GM23338 (cell line): ENCODE results near the gene NECTIN1. TPM values are rescaled to one million over a fixed set of nuclear protein-coding genes. Genes with fewer than 3 reads are reported as not detected.

Source experiments
- ATAC-seq: fragments of 200-7000 bp; cut with Tn5 transposase; 3 replicates; pipeline ENCODE4 v1.9.1; 2020
- DNase-seq: peaks from one replicate; pipeline ENCODE4 v3.0.0-alpha.2; 2015; ENCODE audit warnings: low spot score
- H2AFZ ChIP-seq: fragments of 200-600 bp; sonication (generic); 2 replicates; pipeline ENCODE4 v1.8.0; 2016; ENCODE audit warnings: antibody characterized with exemption, mild to moderate bottlenecking, moderate library complexity
- H3F3A ChIP-seq: fragments of 200-600 bp; sonication (generic); replicated peaks from 2 replicates; pipeline ENCODE4 v1.8.0; 2017; ENCODE audit warnings: antibody characterized with exemption, mixed run types, low read depth
- H3K27ac ChIP-seq: fragments of 200-600 bp; sonication (generic); 2 replicates; pipeline ENCODE4 v1.6.1; 2016; ENCODE audit warnings: low read depth
- H3K27me3 ChIP-seq: fragments of 200-600 bp; sonication (generic); 2 replicates; pipeline ENCODE4 v1.8.0; 2016; ENCODE audit warnings: mild to moderate bottlenecking, mixed run types, moderate library complexity; ENCODE audit not compliant: insufficient read depth
- H3K36me3 ChIP-seq: fragments of 200-600 bp; sonication (generic); 2 replicates; pipeline ENCODE4 v1.8.0; 2016; ENCODE audit warnings: mild to moderate bottlenecking; ENCODE audit not compliant: insufficient read depth
- H3K4me1 ChIP-seq: fragments of 200-600 bp; sonication (generic); 2 replicates; pipeline ENCODE4 v1.8.0; 2016; ENCODE audit warnings: mild to moderate bottlenecking, moderate library complexity; ENCODE audit not compliant: insufficient read depth
- H3K4me2 ChIP-seq: fragments of 200-600 bp; sonication (generic); 2 replicates; pipeline ENCODE4 v1.7.1; 2017; ENCODE audit warnings: mixed run types
- H3K4me3 ChIP-seq: fragments of 200-600 bp; sonication (generic); 2 replicates; pipeline ENCODE4 v1.6.1; 2016; ENCODE audit warnings: mixed run types
- H3K79me2 ChIP-seq: fragments of 200-600 bp; sonication (generic); replicated peaks from 2 replicates; pipeline ENCODE4 v1.8.0; 2017; ENCODE audit warnings: mild to moderate bottlenecking; ENCODE audit not compliant: insufficient read depth
- H3K9me2 ChIP-seq: fragments of 200-600 bp; sonication (generic); 2 replicates; pipeline ENCODE4 v1.8.0; 2017; ENCODE audit not compliant: insufficient read depth
- H4K20me1 ChIP-seq: fragments of 200-600 bp; sonication (generic); replicated peaks from 2 replicates; pipeline ENCODE4 v1.8.0; 2017; ENCODE audit warnings: mild to moderate bottlenecking; ENCODE audit not compliant: insufficient read depth
- H3K27ac Mint-ChIP-seq: 2 replicates; pipeline ENCODE4 v1.8.0; 2020; ENCODE audit warnings: inconsistent platforms, mild to moderate bottlenecking, moderate library complexity, mixed read lengths
- H3K27me3 Mint-ChIP-seq: 3 replicates; pipeline ENCODE4 v1.8.0; 2022; ENCODE audit warnings: low read depth, mild to moderate bottlenecking, moderate library complexity, mixed read lengths, inconsistent platforms; ENCODE audit not compliant: insufficient read depth, poor library complexity
- H3K36me3 Mint-ChIP-seq: 3 replicates; pipeline ENCODE4 v1.8.0; 2021; ENCODE audit warnings: low read depth, mild to moderate bottlenecking, inconsistent platforms, moderate library complexity, mixed read lengths
- H3K4me1 Mint-ChIP-seq: 3 replicates; pipeline ENCODE4 v1.8.0; 2020; ENCODE audit warnings: mild to moderate bottlenecking, inconsistent platforms, mixed read lengths
- H3K4me3 Mint-ChIP-seq: 3 replicates; pipeline ENCODE4 v1.8.0; 2021; ENCODE audit warnings: moderate library complexity, mild to moderate bottlenecking, inconsistent platforms, mixed read lengths
- H3K9me3 Mint-ChIP-seq: 3 replicates; pipeline ENCODE4 v1.8.0; 2020; ENCODE audit warnings: moderate library complexity, mild to moderate bottlenecking, inconsistent platforms, mixed read lengths
- ETS1 ChIP-seq: IDR thresholded peaks from 2 replicates; pipeline ENCODE4 v1.6.1; 2016; ENCODE audit warnings: antibody characterized with exemption
- EZH2 ChIP-seq: fragments of 200-600 bp; sonication (generic); IDR thresholded peaks from one replicate; pipeline ENCODE4 v1.8.0; 2017; ENCODE audit warnings: antibody characterized with exemption, mild to moderate bottlenecking, low read depth; ENCODE audit not compliant: unreplicated experiment
- EZH2phosphoT487 ChIP-seq: fragments of 200-600 bp; sonication (generic); IDR thresholded peaks from one replicate; pipeline ENCODE4 v1.8.1; 2018; ENCODE audit warnings: antibody characterized with exemption; ENCODE audit not compliant: unreplicated experiment
- JUNB ChIP-seq: IDR thresholded peaks from one replicate; pipeline ENCODE4 v1.6.1; 2016; ENCODE audit warnings: antibody characterized with exemption; ENCODE audit not compliant: unreplicated experiment
- NANOG ChIP-seq: IDR thresholded peaks from 2 replicates; pipeline ENCODE4 v1.6.1; 2016; ENCODE audit warnings: antibody characterized with exemption, borderline replicate concordance
- POLR2AphosphoS5 ChIP-seq: IDR thresholded peaks from 2 replicates; pipeline ENCODE4 v1.6.1; 2016; ENCODE audit warnings: antibody characterized with exemption, low read depth
- REST ChIP-seq: IDR thresholded peaks from one replicate; pipeline ENCODE4 v1.6.1; 2018; ENCODE audit warnings: antibody characterized with exemption; ENCODE audit not compliant: unreplicated experiment
- STAT1 ChIP-seq: IDR thresholded peaks from one replicate; pipeline ENCODE4 v1.6.1; 2016; ENCODE audit warnings: antibody characterized with exemption; ENCODE audit not compliant: unreplicated experiment
- ZNF331 ChIP-seq: fragments of 250-450 bp; sonication (Bioruptor Pico); IDR thresholded peaks from 2 replicates; pipeline ENCODE4 v1.5.0; 2020; ENCODE audit warnings: low read depth, mild to moderate bottlenecking, moderate library complexity
- polyA plus RNA-seq: library from polyadenylated mRNA; unstranded; fragments of >200 nt; fragmentation: Nextera tagmentation; extraction: Ambion mirVana; gene quantifications from 2 replicates; pipeline ENCODE4 v1.2.1, GENCODE V29; 2016
- total RNA-seq: library from RNA; depleted of rRNA; stranded (reverse); fragments of >200 nt; shearing (Covaris generic); gene quantifications from 2 replicates; pipeline ENCODE4 v1.2.3, GENCODE V29; 2014
- TF ChIP-seq, protein P1 (sequence below), 2 experiments: fragments of 200-600 bp in 1 of 2; sonication (generic) in 1 of 2; conservative IDR thresholded peaks; 2 replicates each; pipeline versions ENCODE4 v1.5.1 to v1.6.1; 2016 to 2017; ENCODE audit warnings: antibody characterized with exemption in 2 of 2, low read depth in 2 of 2, mild to moderate bottlenecking in 2 of 2, moderate library complexity in 1 of 2
- TF ChIP-seq, protein P2 (sequence below): fragments of 250-450 bp; sonication (Bioruptor Pico); IDR thresholded peaks from 2 replicates; pipeline ENCODE4 v1.5.0; 2020; ENCODE audit warnings: mild to moderate bottlenecking, moderate library complexity

The NECTIN1 gene
- total and polyA plus RNA-seq, 2 experiments from 2014 or later = 18.7 to 56.3 TPM

- H3K4me3 ChIP-seq = no peak overlapping the region
- Mint-ChIP-seq H3K4me3 (no peak overlapping the region), H3K27ac (no peak overlapping the region), H3K9me3 (no peaks in the 10 kb centered on the region), H3K27me3 (peaks cover 6% of the 10 kb centered on the region), H3K36me3 (no peaks in the 10 kb centered on the region), H3K4me1 (peaks cover 4% of the 10 kb centered on the region; the same call in 1 of the 3 replicates)
- no peaks in the 10 kb centered on the region for H3F3A ChIP-seq
- H3K79me2 ChIP-seq = no peaks in the 10 kb centered on the region
- ATAC-seq (no peak), DNase-seq (no peak)
- no peak for TF ChIP-seq POLR2AphosphoS5
- TF ChIP-seq ZNF331 (CRISPR knock-in tag) = no peak
- TF ChIP-seq REST = no peak
- no peak for TF ChIP-seq STAT1
- TF ChIP-seq, protein P1, sequence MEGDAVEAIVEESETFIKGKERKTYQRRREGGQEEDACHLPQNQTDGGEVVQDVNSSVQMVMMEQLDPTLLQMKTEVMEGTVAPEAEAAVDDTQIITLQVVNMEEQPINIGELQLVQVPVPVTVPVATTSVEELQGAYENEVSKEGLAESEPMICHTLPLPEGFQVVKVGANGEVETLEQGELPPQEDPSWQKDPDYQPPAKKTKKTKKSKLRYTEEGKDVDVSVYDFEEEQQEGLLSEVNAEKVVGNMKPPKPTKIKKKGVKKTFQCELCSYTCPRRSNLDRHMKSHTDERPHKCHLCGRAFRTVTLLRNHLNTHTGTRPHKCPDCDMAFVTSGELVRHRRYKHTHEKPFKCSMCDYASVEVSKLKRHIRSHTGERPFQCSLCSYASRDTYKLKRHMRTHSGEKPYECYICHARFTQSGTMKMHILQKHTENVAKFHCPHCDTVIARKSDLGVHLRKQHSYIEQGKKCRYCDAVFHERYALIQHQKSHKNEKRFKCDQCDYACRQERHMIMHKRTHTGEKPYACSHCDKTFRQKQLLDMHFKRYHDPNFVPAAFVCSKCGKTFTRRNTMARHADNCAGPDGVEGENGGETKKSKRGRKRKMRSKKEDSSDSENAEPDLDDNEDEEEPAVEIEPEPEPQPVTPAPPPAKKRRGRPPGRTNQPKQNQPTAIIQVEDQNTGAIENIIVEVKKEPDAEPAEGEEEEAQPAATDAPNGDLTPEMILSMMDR (conservative IDR thresholded peaks at IDR 0.05; ENCODE audit: low read depth in 2 of 2) = no peak
- TF ChIP-seq JUNB = no peak
- no peak for TF ChIP-seq NANOG
- TF ChIP-seq EZH2phosphoT487 = no peak
- TF ChIP-seq EZH2 = no peak
- TF ChIP-seq ETS1 = no peak
- TF ChIP-seq, protein P2, sequence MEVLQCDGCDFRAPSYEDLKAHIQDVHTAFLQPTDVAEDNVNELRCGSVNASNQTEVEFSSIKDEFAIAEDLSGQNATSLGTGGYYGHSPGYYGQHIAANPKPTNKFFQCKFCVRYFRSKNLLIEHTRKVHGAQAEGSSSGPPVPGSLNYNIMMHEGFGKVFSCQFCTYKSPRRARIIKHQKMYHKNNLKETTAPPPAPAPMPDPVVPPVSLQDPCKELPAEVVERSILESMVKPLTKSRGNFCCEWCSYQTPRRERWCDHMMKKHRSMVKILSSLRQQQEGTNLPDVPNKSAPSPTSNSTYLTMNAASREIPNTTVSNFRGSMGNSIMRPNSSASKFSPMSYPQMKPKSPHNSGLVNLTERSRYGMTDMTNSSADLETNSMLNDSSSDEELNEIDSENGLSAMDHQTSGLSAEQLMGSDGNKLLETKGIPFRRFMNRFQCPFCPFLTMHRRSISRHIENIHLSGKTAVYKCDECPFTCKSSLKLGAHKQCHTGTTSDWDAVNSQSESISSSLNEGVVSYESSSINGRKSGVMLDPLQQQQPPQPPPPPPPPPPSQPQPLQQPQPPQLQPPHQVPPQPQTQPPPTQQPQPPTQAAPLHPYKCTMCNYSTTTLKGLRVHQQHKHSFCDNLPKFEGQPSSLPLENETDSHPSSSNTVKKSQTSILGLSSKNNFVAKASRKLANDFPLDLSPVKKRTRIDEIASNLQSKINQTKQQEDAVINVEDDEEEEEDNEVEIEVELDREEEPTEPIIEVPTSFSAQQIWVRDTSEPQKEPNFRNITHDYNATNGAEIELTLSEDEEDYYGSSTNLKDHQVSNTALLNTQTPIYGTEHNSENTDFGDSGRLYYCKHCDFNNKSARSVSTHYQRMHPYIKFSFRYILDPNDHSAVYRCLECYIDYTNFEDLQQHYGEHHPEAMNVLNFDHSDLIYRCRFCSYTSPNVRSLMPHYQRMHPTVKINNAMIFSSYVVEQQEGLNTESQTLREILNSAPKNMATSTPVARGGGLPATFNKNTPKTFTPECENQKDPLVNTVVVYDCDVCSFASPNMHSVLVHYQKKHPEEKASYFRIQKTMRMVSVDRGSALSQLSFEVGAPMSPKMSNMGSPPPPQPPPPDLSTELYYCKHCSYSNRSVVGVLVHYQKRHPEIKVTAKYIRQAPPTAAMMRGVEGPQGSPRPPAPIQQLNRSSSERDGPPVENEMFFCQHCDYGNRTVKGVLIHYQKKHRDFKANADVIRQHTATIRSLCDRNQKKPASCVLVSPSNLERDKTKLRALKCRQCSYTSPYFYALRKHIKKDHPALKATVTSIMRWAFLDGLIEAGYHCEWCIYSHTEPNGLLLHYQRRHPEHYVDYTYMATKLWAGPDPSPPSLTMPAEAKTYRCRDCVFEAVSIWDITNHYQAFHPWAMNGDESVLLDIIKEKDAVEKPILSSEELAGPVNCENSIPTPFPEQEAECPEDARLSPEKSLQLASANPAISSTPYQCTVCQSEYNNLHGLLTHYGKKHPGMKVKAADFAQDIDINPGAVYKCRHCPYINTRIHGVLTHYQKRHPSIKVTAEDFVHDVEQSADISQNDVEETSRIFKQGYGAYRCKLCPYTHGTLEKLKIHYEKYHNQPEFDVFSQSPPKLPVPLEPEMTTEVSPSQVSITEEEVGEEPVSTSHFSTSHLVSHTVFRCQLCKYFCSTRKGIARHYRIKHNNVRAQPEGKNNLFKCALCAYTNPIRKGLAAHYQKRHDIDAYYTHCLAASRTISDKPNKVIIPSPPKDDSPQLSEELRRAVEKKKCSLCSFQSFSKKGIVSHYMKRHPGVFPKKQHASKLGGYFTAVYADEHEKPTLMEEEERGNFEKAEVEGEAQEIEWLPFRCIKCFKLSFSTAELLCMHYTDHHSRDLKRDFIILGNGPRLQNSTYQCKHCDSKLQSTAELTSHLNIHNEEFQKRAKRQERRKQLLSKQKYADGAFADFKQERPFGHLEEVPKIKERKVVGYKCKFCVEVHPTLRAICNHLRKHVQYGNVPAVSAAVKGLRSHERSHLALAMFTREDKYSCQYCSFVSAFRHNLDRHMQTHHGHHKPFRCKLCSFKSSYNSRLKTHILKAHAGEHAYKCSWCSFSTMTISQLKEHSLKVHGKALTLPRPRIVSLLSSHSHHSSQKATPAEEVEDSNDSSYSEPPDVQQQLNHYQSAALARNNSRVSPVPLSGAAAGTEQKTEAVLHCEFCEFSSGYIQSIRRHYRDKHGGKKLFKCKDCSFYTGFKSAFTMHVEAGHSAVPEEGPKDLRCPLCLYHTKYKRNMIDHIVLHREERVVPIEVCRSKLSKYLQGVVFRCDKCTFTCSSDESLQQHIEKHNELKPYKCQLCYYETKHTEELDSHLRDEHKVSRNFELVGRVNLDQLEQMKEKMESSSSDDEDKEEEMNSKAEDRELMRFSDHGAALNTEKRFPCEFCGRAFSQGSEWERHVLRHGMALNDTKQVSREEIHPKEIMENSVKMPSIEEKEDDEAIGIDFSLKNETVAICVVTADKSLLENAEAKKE (CRISPR knock-in tag) = no peak
- no peaks in the 10 kb centered on the region for H3K4me1 ChIP-seq
- peaks cover 3% of the 10 kb centered on the region; the same call in 1 of the 2 replicates for H3K27me3 ChIP-seq
- H2AFZ ChIP-seq = no peak overlapping the region
- no peak overlapping the region for H3K27ac ChIP-seq
- no peaks in the 10 kb centered on the region for H3K36me3 ChIP-seq
- no peaks in the 10 kb centered on the region for H4K20me1 ChIP-seq
- no peak overlapping the region for H3K4me2 ChIP-seq
- H3K9me2 ChIP-seq = no peaks in the 10 kb centered on the region
Measured at GRCh38 chr11:119749006-119749565, 20.1 kb upstream of the NECTIN1 start.
